Panc1 (cell line): ENCODE data around the gene PIP4K2C. TPM values are rescaled to one million over a fixed set of nuclear protein-coding genes. Genes with fewer than 3 reads are reported as not detected.

ENCODE experiments used
- ATAC-seq: fragments of 200-7000 bp; cut with Tn5 transposase; 2 replicates; pipeline ENCODE4 v1.9.1; 2020; ENCODE audit warnings: mild to moderate bottlenecking, moderate library complexity
- BruUV-seq: library from RNA; stranded (reverse); fragments of 400-500 nt; replicated peaks from 2 replicates; lab custom pipeline; 2021; lab: Mats Ljungman, UMichigan
- CTCF ChIA-PET: fragments of 300-600 bp; sonication (Branson Sonifier 250); formaldehyde crosslinking; loops from one replicate; lab custom pipeline; 2022; ENCODE audit warnings: antibody characterized with exemption; lab: Charles Lee
- POLR2A ChIA-PET: fragments of 300-600 bp; sonication (Branson Sonifier 250); formaldehyde crosslinking; loops from one replicate; lab custom pipeline; 2022; ENCODE audit warnings: antibody characterized with exemption; lab: Charles Lee
- DNase-seq: peaks from one replicate; pipeline ENCODE4 v3.0.0-alpha.2; 2010; ENCODE audit warnings: low read depth, low spot score
- H3K27ac ChIP-seq: 2 replicates; pipeline ENCODE4 v1.5.1; 2011; ENCODE audit warnings: mild to moderate bottlenecking, low read length, inconsistent platforms
- H3K27me3 ChIP-seq: fragments of 200-500 bp; sonication (Bioruptor generic); 2 replicates; pipeline ENCODE4 v1.6.0; 2014; ENCODE audit warnings: low read length, inconsistent platforms; ENCODE audit not compliant: control insufficient read depth, insufficient read depth
- H3K36me3 ChIP-seq: fragments of 200-500 bp; sonication (Bioruptor generic); 2 replicates; pipeline ENCODE4 v1.5.1; 2014; ENCODE audit warnings: inconsistent platforms, mild to moderate bottlenecking, low read length, moderate library complexity; ENCODE audit not compliant: control insufficient read depth, insufficient read depth
- H3K4me1 ChIP-seq: 2 replicates; pipeline ENCODE4 v1.5.1; 2011; ENCODE audit warnings: inconsistent platforms, mild to moderate bottlenecking, low read length, moderate library complexity; ENCODE audit not compliant: control insufficient read depth, insufficient read depth
- H3K4me3 ChIP-seq, 2 experiments: 2 replicates each; pipeline ENCODE4 v1.5.1; 2011 to 2012; ENCODE audit warnings: low read depth in 2 of 2, low read length in 2 of 2, mild to moderate bottlenecking in 2 of 2, inconsistent platforms in 1 of 2, moderate library complexity in 1 of 2
- H3K9me3 ChIP-seq: fragments of 200-500 bp; sonication (Bioruptor generic); 2 replicates; pipeline ENCODE4 v1.5.1; 2014; ENCODE audit warnings: low read depth, mild to moderate bottlenecking, inconsistent platforms, low read length, moderate library complexity; ENCODE audit not compliant: control insufficient read depth, insufficient read depth
- POLR2AphosphoS5 ChIP-seq: IDR thresholded peaks from 2 replicates; pipeline ENCODE4 v1.6.1; 2012; ENCODE audit warnings: mild to moderate bottlenecking, low read depth, low read length, moderate library complexity
- REST ChIP-seq, 2 experiments: IDR thresholded peaks; 2 replicates each; pipeline ENCODE4 v1.6.1; 2011 to 2012; ENCODE audit warnings: low read depth in 2 of 2, control low read depth in 1 of 2, low read length in 1 of 2, mild to moderate bottlenecking in 1 of 2, moderate library complexity in 1 of 2; ENCODE audit not compliant: insufficient read depth in 1 of 2
- SIN3A ChIP-seq: IDR thresholded peaks from 2 replicates; pipeline ENCODE4 v1.6.1; 2012; ENCODE audit warnings: low read depth, mild to moderate bottlenecking, low read length, moderate library complexity, borderline replicate concordance; ENCODE audit not compliant: insufficient read depth
- TCF7L2 ChIP-seq: IDR thresholded peaks from 2 replicates; pipeline ENCODE4 v1.6.1; 2011; ENCODE audit warnings: mild to moderate bottlenecking, low read depth, low read length, inconsistent platforms
- in situ Hi-C: cut with HindIII; loops from 2 replicates; pipeline ENCODE4 v1.10.0; 2016; ENCODE audit warnings: low sequenced_read_pairs, low pct_unique_long_range_greater_than_20kb
- intact Hi-C: fragments of 100-400 bp; cut with micrococcal nuclease; formaldehyde crosslinking; loops from one replicate; pipeline ENCODE4 v1.10.0; 2022; ENCODE audit not compliant: unreplicated experiment
- total RNA-seq: library from RNA; stranded (reverse); gene quantifications from one replicate; pipeline ENCODE4 v1.2.1, GENCODE V29; 2021; ENCODE audit not compliant: unreplicated experiment
- TF ChIP-seq, protein P1 (sequence below): fragments of 450-650 bp; IDR thresholded peaks from 2 replicates; pipeline ENCODE4 v1.5.1; 2017; ENCODE audit warnings: mild to moderate bottlenecking

The PIP4K2C gene
- total RNA-seq, 1 experiment from 2014 or later, result 62.6 TPM

GRCh38 chr12:57614178-57614947 is 23.4 kb downstream of the PIP4K2C start:
- POLR2A ChIA-PET, result interaction anchor here (0.6 kb wide), 1 partner anchor 184 kb away, joined by 4 read pairs; no protein-coding TSS in a partner anchor
- no peak for TF ChIP-seq TCF7L2
- TF ChIP-seq, protein P1, sequence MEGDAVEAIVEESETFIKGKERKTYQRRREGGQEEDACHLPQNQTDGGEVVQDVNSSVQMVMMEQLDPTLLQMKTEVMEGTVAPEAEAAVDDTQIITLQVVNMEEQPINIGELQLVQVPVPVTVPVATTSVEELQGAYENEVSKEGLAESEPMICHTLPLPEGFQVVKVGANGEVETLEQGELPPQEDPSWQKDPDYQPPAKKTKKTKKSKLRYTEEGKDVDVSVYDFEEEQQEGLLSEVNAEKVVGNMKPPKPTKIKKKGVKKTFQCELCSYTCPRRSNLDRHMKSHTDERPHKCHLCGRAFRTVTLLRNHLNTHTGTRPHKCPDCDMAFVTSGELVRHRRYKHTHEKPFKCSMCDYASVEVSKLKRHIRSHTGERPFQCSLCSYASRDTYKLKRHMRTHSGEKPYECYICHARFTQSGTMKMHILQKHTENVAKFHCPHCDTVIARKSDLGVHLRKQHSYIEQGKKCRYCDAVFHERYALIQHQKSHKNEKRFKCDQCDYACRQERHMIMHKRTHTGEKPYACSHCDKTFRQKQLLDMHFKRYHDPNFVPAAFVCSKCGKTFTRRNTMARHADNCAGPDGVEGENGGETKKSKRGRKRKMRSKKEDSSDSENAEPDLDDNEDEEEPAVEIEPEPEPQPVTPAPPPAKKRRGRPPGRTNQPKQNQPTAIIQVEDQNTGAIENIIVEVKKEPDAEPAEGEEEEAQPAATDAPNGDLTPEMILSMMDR, result no peak
- no peak for TF ChIP-seq REST (IDR thresholded peaks at IDR 0.05; ENCODE audit: insufficient read depth in 1 of 2, low read depth in 2 of 2, low read length in 1 of 2)
- TF ChIP-seq POLR2AphosphoS5, result no peak
- no peak for TF ChIP-seq SIN3A

GRCh38 chr12:57614948-57615500 is 24.0 kb downstream of the PIP4K2C start:
- DNase-seq (no peak), ATAC-seq (no peak)
- ChIA-PET POLR2A (interaction anchor here (0.6 kb wide), 1 partner anchor 184 kb away, joined by 4 read pairs; no protein-coding TSS in a partner anchor), CTCF (no interaction called here)
- Histone ChIP-seq H3K27ac (no peak overlapping the region), H3K9me3 (no peaks in the 10 kb centered on the region), H3K36me3 (no peaks in the 10 kb centered on the region), H3K4me1 (peaks cover 8% of the 10 kb centered on the region; the same call in 1 of the 2 replicates), H3K4me3 (no peak overlapping the region), H3K27me3 (no peaks in the 10 kb centered on the region)
- in situ Hi-C loops (no loop called here), intact Hi-C loops (no loop called here)
- TF ChIP-seq TCF7L2, result no peak
- TF ChIP-seq REST (IDR thresholded peaks at IDR 0.05; ENCODE audit: insufficient read depth in 1 of 2, low read depth in 2 of 2, low read length in 1 of 2), result no peak
- TF ChIP-seq, protein P1, result no peak
- no peak for TF ChIP-seq POLR2AphosphoS5
- no peak for TF ChIP-seq SIN3A
- no TSS peak for BruUV-seq

More at GRCh38 chr12:57614178-57614947, 23.4 kb downstream of the PIP4K2C start:
- Histone ChIP-seq H3K9me3 (no peaks in the 10 kb centered on the region), H3K4me3 (no peak overlapping the region), H3K36me3 (no peaks in the 10 kb centered on the region), H3K27ac (no peak overlapping the region), H3K4me1 (peaks cover 8% of the 10 kb centered on the region; the same call in 1 of the 2 replicates), H3K27me3 (no peaks in the 10 kb centered on the region)
- DNase-seq, result no peak
- CTCF ChIA-PET, result no interaction called here
- ATAC-seq, result no peak
- no TSS peak for BruUV-seq
- intact Hi-C loops, result no loop called here
- in situ Hi-C loops, result no loop called here
